Adrenal gland (tissue), 12 donors: ENCODE results near the gene SHTN1. TPM values are rescaled to one million over a fixed set of nuclear protein-coding genes. Genes with fewer than 3 reads are reported as not detected.

Experiments used
- DNase-seq, 7 donors: peaks; one replicate each; pipeline ENCODE4 v3.0.0-alpha.2; 2019 to 2020
- H3K27ac ChIP-seq, 5 donors: fragments of 200-600 bp; sonication (generic) in 4 of 5; 1 replicate in 3 of 5; 2 replicates in 2 of 5; pipeline versions ENCODE4 v1.5.1 to v1.8.0; 2016 to 2020; ENCODE audit warnings: mild to moderate bottlenecking in 1 of 5
- H3K27me3 ChIP-seq: fragments of 200-600 bp; 2 replicates; pipeline ENCODE4 v1.8.0; 2021
- H3K36me3 ChIP-seq, 2 donors: fragments of 200-600 bp; replicated peaks in 1 of 2; 1 replicate in 1 of 2; 2 replicates in 1 of 2; pipeline versions ENCODE4 v1.5.1 to v1.8.0; 2018 to 2022
- H3K4me1 ChIP-seq, 2 donors: fragments of 200-600 bp; replicated peaks in 1 of 2; 1 replicate in 1 of 2; 2 replicates in 1 of 2; pipeline versions ENCODE4 v1.5.1 to v1.8.0; 2018 to 2021
- H3K4me3 ChIP-seq, 4 donors: fragments of 200-600 bp; sonication (generic) in 3 of 4; one replicate each; pipeline ENCODE4 v1.5.1; 2016 to 2018
- H3K9me3 ChIP-seq, 3 donors: fragments of 200-600 bp; sonication (generic) in 1 of 3; replicated peaks in 1 of 3; 1 replicate in 2 of 3; 2 replicates in 1 of 3; pipeline versions ENCODE4 v1.5.1 to v1.8.0; 2016 to 2021
- CTCF ChIP-seq, 6 experiments: fragments of 450-650 bp in 4 of 6; fragments of 200-600 bp in 2 of 6; sonication (generic) in 1 of 6; IDR thresholded peaks; 1 replicate in 5 of 6; 2 replicates in 1 of 6; pipeline versions ENCODE4 v1.5.1 to v1.8.0; 2016 to 2021; ENCODE audit warnings: antibody characterized with exemption in 6 of 6, mild to moderate bottlenecking in 2 of 6, moderate library complexity in 1 of 6
- POLR2A ChIP-seq, 2 donors: fragments of 450-650 bp; IDR thresholded peaks; one replicate each; pipeline ENCODE4 v1.6.1; 2017; ENCODE audit warnings: antibody characterized with exemption in 2 of 2, mild to moderate bottlenecking in 2 of 2, moderate library complexity in 1 of 2
- WGBS, 4 donors: extraction: QIAGEN DNeasy Blood & Tissue Kit in 2 of 4; methylation state at CpG; one replicate each; pipeline versions ENCODE4 v1.1.5 to v1.1.7; 2013 to 2017; 5-methylcytosine and 5-hydroxymethylcytosine counted together
- intact Hi-C, 2 donors: fragments of 100-400 bp; cut with DNase I; formaldehyde crosslinking; loops; one replicate each; pipeline versions ENCODE4 v1.14.1 to v1.15.0; 2022 to 2023
- polyA plus RNA-seq, 3 donors: library from polyadenylated mRNA; stranded (reverse); fragments of 200-250 nt in 2 of 3; fragments of 350-450 nt in 1 of 3; fragmentation: Illumina TruSeq in 1 of 3; extraction: RNeasy Lipid Tissue Mini Kit (QIAGEN cat#74804) in 1 of 3; gene quantifications; one replicate each; pipeline ENCODE4 v1.2.3, GENCODE V29; 2013 to 2014
- total RNA-seq, 9 donors: library from RNA; depleted of rRNA in 4 of 9; stranded (reverse); fragments of >200 nt in 4 of 9; fragments of 120-200 nt in 1 of 9; fragmentation: NEBNext Ultra II Directional in 1 of 9; extraction: Animal tissue kit (Norgen Biotek cat#: 25700) in 1 of 9; gene quantifications; one replicate each; pipeline versions ENCODE4 v1.1.0 to v1.2.4, GENCODE V29; 2013 to 2023
- donor health status: healthy with polysubstance abuse.
- donor health status: Bipolar disorder and iron deficiency.
- donor health status: DM: yes; HTN: yes; CAD: no.
- donor health status: DM: no; HTN: no; CAD: no.
- donor health status: DM: no; HTN: no; CAD: no.
- donor health status: DM: yes; HTN: yes; CAD: no.

The SHTN1 gene
- total and polyA plus RNA-seq, 12 donors = 8.8 to 30.3 (median 18.5) TPM

GRCh38 chr10:116989439-116989838, 15.5 kb downstream of the SHTN1 start:
- H3K9me3 ChIP-seq = no peaks in the 10 kb centered on the region
- H3K27me3 ChIP-seq = no peaks in the 10 kb centered on the region
- WGBS, 4 donors = 84 to 93% (median 85%) methylated on average over 4 of the region's 4 CpGs
- no peak overlapping the region for H3K27ac ChIP-seq
- no peak overlapping the region for H3K4me3 ChIP-seq
- no peaks in the 10 kb centered on the region for H3K36me3 ChIP-seq
- TF ChIP-seq CTCF (IDR thresholded peaks at IDR 0.05) (no peak), POLR2A (IDR thresholded peaks at IDR 0.05) (no peak)
- H3K4me1 ChIP-seq = no peaks in the 10 kb centered on the region
- no peak for DNase-seq
- intact Hi-C loops = no loop called here

- TF ChIP-seq POLR2A (IDR thresholded peaks at IDR 0.05) (no peak), CTCF (IDR thresholded peaks at IDR 0.05) (no peak)
- H3K9me3 ChIP-seq = no peaks in the 10 kb centered on the region
- intact Hi-C loops = no loop called here
- no peaks in the 10 kb centered on the region for H3K36me3 ChIP-seq
- no peaks in the 10 kb centered on the region for H3K27me3 ChIP-seq
- no peak overlapping the region for H3K27ac ChIP-seq
- no peaks in the 10 kb centered on the region for H3K4me1 ChIP-seq
- no peak for DNase-seq
- no peak overlapping the region for H3K4me3 ChIP-seq
Measured at GRCh38 chr10:116988311-116988710, 16.7 kb downstream of the SHTN1 start.

- TF ChIP-seq CTCF (IDR thresholded peaks at IDR 0.05) (no peak), POLR2A (IDR thresholded peaks at IDR 0.05) (no peak)
- no peaks in the 10 kb centered on the region for H3K36me3 ChIP-seq
- H3K4me3 ChIP-seq = no peak overlapping the region
- no peak overlapping the region for H3K27ac ChIP-seq
- no peaks in the 10 kb centered on the region for H3K27me3 ChIP-seq
- no peak for DNase-seq
- no peaks in the 10 kb centered on the region for H3K4me1 ChIP-seq
- intact Hi-C loops = no loop called here
- no peaks in the 10 kb centered on the region for H3K9me3 ChIP-seq
- WGBS, 4 donors = 70 to 87% (median 79%) methylated on average over 2 of the region's 2 CpGs
Measured at GRCh38 chr10:116985611-116986010, 19.4 kb downstream of the SHTN1 start.

DNA sequence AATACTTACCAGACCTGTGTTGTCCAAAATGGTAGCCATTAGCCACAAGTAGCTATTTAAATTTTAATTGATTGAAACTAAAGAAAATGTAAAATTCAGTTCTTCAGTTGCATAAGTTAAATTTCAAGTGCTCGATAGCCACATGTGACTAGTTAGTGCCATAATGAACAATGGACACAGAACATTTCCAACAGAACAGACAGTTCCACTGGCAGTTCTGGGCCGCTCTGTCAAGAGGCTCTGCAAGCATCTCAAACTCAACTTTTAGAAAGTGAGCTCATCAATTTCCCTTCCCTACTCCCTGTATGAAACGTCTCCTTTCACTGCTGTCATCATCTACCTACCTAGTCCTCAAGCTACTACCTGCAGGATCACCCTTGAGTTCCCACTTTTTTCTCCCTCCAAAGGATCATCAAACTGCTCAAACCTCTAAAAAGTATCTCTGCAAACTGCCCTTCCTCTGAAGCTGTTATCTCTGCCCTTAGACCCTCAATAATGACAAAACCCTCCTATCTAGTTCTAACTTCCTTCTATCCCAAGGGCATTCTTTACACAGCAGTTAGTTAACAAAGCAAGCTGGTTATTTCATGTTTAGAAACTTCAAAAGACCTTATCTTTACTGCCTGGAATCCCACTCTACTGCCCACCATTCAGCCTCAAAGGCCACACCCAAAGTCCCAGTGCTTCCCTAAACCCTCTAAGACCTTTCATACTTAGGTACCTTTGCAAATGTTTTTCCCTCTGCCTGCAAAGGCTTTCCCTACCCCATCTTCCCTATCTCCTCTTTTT, 20.6 kb downstream of the SHTN1 start:
- WGBS, 4 donors = 79 to 95% (median 86%) methylated on average over 3 of the region's 3 CpGs

More for the DNA sequence above, 20.6 kb downstream of the SHTN1 start:
- intact Hi-C loops = no loop called here
- Histone ChIP-seq H3K27ac (no peak overlapping the region), H3K4me3 (no peak overlapping the region), H3K27me3 (no peaks in the 10 kb centered on the region), H3K9me3 (no peaks in the 10 kb centered on the region), H3K4me1 (no peaks in the 10 kb centered on the region), H3K36me3 (no peaks in the 10 kb centered on the region)
- TF ChIP-seq CTCF (IDR thresholded peaks at IDR 0.05) = no peak
- TF ChIP-seq POLR2A (IDR thresholded peaks at IDR 0.05) = no peak
- no peak for DNase-seq
